Activated CD4-positive, alpha-beta T cell treated with anti-CD3 and anti-CD28 coated beads, Interleukin-2, amount 50 U/mL, for 48 hours (primary cell): Measurements from ENCODE around the gene RIC8A.

Source experiments
- DNase-seq, 2 experiments: peaks; one replicate each; pipeline ENCODE4 v3.0.0-alpha.2; 2020

Gene RIC8A

DNA sequence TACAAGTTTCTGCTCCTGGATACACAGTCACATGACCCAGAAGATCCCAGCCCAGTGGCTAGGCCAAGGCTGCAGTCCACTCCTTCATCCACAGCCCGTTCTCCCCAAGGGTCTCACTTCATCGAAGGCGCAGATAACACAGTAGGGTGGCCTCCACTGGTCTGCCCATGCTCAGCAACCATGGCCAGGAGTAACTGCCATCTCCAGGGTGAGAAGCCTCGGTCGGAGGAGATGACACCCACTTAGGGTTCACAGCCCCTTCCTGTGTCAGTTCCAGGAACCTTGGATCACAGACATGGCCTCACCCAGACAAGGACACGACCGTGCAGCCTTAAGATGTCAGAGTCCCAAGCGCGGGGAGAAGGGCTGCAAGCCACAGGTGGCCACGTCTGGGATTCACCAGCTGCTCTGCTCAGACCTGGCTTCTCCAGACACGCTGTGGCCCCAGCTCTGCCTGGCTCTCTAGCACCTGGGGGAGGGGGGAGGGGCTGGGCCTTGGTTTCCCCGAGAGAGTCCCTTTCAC, 2.9 kb upstream of the RIC8A start:
- no peak for DNase-seq

DNA sequence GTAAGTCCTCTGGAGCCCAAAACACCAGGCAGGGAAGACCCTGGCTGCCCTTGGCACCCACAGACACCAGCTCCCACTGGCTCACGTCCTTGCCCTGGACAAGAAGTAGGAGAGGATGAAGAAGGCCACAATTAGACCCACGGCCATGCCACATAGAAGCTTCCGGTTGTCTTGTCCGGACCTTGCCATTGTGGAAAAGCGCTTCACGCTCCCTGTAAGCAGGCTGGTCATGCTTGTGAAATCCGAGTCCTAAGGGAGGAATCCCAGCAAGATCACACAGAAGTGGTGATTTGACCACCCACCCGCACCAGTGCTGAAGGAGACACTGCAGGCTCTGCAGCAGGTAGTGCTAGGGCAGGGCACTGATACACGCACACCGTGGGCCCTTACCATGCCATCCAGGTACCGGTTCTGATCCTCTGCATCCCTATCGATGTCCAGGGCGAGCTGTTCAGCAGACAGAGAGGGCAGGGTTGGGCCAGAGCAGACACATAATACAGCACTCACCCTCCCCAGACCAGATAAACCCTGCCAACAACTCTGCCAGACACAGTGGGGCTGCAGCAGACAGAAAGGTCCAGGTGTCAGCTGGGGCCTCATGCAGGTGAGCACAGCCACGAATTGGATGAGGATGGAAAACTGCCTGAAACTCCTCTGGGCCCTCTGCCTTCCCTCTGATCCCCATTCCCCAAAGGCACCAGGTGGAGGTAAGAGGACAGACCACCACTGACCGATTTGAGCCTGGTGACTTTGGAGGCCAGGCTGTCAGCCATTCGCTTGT, 2.1 kb upstream of the RIC8A start:
- DNase-seq, result no peak

DNA sequence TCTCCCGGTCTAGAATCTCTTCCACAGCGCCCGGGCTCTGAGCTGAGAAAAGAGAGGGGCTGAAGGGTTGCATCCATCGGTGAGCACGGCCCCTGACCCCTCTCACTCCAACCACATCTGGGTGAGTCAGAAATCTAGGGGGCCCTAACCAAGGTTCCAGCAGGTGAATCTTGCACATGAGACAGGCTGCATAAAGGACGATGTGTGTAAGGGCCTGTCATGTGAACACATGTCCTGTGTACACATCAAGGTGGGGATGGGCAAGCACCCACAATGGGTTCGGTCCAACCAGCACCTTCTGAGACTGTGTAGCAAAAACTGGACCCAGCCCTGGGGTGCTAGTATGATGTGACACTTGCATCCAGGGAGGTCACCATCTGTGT, 1.5 kb upstream of the RIC8A start:
- DNase-seq, result no peak

DNA sequence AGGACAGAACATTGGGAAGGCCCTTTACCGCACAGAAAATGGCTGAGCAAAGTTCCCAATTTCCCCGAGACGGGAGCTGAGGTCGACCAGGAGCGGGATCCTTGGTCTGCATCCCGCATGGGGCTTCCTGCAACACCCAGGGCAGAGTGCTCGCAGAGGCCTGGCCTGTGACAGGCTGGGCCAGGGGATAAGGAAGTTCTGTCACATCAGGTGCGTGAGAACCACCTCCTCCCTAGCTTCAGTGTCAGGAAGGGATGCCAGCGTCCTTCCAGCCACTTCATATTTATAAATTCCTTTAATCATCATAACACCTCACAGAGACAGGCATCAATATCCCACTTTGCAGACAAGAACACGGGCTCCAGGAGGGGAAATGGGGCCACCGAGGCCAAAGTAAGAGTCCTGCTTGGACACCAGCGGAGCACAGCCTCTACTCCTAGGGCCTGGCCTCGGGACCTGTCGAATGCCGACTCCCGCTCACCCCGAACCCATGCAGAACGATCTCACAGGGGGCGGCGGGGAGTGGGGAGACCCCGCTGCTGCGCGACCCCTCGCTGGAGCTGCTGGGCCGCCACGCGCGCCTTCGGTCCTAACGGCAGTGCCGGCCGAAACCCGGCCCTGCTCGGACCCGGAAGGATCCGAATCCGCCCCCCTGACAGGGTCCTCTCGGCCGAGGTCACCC, 841 bp upstream of the RIC8A start:
- DNase-seq, result no peak

DNA sequence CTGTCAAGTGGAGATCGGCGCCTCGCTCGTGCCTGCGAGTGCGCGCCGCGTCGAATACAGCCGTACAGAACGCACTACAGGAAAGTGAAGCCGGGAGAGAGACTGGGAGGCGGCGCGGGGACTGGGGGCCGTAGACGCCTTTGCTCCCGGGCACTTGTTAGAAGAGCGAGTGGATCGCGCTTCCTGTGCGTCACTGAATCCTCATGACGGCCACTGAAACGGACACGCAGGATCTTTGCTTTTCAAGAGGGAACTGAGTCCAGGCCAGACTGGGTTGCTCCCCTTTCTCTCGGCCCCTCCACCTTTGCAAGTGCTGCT, 314 bp downstream of the RIC8A start:
- DNase-seq, result no peak

DNA sequence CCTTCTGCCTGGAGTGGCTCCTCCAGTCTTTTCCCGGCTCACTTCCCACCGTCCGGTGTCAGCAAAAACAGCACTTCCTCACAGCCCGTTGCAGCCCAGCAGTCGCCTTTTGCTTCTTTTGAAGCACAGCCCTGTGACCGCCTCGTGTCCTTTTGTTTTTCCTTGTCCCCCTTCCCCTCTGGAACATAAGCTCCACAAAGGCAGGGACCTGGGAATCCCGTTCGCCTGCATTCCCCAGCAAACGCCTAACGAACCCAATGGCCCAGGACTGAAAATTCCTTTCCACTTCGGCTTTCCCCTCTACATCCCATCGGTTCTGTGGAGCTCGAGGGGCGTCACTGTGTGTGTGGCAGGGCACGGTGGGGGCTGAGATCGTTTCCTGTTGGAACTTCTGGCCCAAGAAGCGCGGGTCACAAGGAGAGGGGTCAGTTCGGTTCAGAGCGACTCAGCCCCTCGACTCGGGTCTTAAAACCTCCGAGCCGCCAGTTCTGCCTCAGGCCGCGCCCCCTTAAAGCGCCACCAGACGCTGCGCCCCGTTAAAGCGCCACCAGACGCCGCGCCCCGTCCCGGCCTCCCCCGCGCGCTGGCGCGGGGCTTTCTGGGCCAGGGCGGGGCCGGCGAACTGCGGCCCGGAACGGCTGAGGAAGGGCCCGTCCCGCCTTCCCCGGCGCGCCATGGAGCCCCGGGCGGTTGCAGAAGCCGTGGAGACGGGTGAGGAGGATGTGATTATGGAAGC, 841 bp downstream of the RIC8A start:
- peak; percentile 79 to 83 for DNase-seq

DNA sequence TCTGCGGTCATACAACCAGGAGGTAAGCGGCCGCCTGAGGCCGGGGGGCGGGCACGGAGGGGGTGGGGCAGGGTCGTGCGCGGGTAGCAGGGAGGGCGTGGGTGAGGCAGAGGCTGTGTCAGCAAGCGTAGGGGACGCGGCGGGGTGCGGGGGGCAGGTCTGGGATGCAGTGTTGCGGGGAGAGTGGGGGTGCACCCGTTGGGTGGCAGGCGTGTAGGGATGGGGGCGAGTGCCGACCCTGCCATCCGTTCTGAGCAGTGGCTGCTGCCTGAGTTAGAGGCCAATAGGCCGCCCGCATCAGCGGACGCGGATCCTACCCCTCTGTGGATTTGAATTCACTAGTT, 1.4 kb downstream of the RIC8A start:
- DNase-seq, result no peak

DNA sequence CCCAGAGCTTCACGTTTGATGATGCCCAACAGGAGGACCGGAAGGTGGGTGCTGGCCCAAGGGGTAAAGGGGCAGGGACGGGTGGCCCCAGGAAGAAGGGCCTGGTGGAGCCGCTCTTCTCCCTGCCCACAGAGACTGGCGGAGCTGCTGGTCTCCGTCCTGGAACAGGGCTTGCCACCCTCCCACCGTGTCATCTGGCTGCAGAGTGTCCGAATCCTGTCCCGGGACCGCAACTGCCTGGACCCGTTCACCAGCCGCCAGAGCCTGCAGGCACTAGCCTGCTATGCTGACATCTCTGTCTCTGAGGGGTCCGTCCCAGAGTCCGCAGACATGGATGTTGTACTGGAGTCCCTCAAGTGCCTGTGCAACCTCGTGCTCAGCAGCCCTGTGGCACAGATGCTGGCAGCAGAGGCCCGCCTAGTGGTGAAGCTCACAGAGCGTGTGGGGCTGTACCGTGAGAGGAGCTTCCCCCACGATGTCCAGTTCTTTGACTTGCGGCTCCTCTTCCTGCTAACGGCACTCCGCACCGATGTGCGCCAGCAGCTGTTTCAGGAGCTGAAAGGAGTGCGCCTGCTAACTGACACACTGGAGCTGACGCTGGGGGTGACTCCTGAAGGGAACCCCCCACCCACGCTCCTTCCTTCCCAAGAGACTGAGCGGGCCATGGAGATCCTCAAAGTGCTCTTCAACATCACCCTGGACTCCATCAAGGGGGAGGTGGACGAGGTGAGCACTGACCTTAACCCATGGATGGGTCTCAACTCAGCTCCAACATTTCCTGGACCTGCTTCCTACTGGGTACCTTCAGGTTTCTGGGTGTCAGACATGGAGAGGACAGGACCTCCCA, 2.0 kb downstream of the RIC8A start:
- DNase-seq, result no peak

DNA sequence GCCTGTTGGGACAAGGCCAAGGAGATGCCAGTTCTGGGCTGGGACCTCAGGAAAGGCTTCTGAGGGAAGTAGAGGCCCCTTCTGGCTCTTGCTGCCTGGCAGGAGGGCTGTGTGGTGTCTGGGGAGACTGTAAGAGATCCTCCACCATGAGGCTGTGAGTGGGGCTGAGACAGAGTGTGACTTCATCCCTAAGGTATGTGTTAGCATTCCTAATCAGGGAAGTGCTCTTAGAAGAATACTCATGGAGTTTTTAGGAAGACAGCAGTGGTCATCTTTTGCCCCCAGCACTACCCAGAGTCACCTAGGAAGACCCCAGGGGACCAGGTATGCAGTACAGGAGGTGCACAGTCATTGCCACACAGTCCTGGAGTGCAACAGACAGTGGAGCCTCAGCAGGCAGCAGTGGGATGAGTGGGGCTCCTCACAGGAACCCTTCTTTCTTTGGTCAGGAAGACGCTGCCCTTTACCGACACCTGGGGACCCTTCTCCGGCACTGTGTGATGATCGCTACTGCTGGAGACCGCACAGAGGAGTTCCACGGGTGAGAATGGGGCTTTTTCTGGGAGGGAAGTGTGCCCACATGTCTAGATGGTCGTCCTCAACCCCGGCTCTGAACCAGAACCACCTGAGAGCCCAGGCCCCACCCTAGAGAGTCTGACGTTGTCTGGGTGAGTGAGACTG, 2.8 kb downstream of the RIC8A start:
- DNase-seq, result no peak

DNA sequence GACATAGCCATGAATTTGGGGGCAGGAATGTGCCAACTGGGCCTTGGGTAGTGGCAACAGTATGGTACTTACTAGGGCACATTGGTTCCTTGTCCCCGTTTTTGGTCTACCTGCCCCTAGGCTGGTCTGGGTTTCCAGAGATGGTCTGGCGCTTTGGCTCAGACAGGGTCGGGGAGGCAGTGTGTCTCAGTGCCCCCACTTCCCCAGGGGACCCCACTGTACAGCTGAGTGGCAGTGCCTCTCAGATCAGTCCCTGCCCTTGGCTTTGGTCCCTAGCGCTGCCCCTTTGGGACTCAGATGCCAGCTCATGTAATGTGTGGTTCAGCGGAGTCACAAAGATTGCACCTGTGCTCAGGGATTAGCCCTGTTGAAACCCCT, 3.3 kb downstream of the RIC8A start:
- DNase-seq, result no peak

DNA sequence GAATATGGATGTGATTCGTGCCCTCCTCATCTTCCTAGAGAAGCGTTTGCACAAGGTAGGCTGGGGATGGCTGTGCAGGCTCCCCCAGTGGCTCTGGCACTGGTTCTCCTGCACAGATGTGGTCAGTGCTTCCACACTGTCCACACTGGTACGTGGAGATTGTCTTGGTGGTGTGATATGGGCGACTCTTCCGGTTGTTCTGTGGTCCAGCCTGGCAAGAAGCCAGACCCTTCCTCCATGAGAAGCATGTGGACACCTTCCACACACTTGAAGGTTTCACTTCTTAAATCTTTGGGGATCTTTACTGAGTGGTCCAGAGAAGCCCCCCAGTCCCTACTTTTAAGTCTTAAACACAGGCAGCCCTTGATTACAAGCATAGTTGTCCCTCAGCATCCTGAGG, 3.8 kb downstream of the RIC8A start:
- DNase-seq, result no peak

DNA sequence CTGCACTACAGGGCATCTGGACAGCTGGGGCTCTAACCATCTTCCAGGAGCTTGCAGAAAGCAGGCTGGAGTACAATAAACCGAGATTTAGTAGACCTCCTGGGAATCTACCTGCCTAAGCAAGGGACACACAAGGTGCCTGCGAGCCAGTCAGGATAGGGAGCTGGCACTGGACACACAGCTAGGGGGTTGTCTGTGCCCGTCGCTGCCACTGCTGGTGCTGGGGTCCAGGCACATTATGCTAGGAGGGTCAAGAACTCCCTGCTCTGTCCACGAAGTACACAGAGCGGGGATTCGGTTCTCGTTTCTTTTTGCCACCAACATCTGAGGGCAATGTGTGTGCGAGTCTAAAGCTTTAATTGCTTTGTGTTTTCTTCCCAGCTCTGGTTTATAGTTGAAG, 4.2 kb downstream of the RIC8A start:
- DNase-seq, result no peak

DNA sequence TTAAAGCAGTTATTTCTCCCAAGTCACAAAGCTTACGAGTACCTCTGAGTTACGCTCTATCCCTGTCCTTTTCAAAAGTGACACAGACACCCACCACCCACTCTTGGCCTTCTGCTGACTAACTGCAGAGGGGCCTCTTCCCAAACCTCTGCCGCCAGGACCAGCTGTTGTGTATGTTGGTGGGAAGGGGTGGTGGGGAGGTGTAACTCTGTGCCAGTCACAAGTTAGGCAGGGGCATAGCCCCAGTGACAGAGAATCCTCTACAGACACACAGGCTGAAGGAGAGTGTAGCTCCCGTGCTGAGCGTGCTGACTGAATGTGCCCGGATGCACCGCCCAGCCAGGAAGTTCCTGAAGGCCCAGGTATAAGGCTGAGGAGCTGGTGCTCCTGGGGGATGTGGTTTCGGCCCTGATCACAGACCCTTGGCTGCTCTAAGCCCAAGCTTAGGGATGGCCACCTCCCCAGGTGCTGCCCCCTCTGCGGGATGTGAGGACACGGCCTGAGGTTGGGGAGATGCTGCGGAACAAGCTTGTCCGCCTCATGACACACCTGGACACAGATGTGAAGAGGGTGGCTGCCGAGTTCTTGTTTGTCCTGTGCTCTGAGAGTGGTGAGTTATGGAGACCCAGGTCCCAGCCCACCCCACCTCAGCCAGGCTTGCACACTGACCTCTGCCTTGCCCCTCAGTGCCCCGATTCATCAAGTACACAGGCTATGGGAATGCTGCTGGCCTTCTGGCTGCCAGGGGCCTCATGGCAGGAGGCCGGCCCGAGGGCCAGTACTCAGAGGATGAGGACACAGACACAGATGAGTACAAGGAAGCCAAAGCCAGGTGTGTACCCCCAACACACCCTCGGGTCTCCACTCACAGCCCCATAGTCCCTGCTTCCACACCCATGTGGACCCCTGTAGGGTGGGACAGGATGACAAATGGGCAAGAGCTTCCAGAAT, 4.9 kb downstream of the RIC8A start:
- no peak for DNase-seq

DNA sequence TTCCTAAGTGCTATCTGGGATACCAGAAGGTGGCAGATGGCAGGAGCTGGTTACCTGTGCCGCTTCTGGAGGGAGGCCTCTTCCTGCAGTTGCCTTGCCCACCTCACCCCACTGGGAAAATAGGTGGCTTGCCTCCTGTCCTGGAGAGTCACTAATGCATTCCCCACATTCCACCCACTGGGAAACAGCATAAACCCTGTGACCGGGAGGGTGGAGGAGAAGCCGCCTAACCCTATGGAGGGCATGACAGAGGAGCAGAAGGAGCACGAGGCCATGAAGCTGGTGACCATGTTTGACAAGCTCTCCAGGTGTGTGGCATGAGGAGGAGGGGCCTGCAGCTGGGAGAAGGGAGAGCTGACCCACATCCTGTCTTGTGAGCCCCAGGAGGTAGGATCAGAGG, 5.6 kb downstream of the RIC8A start:
- DNase-seq, result no peak

DNA sequence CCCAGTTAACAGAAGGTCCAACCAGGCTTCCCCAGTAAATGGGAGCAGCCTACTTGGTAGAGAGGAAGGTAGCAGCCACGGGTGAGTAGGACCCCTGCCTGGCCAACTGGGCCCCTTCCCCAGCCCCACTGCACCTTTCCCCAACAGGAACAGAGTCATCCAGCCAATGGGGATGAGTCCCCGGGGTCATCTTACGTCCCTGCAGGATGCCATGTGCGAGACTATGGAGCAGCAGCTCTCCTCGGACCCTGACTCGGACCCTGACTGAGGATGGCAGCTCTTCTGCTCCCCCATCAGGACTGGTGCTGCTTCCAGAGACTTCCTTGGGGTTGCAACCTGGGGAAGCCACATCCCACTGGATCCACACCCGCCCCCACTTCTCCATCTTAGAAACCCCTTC, 6.6 kb downstream of the RIC8A start:
- no peak for DNase-seq

DNA sequence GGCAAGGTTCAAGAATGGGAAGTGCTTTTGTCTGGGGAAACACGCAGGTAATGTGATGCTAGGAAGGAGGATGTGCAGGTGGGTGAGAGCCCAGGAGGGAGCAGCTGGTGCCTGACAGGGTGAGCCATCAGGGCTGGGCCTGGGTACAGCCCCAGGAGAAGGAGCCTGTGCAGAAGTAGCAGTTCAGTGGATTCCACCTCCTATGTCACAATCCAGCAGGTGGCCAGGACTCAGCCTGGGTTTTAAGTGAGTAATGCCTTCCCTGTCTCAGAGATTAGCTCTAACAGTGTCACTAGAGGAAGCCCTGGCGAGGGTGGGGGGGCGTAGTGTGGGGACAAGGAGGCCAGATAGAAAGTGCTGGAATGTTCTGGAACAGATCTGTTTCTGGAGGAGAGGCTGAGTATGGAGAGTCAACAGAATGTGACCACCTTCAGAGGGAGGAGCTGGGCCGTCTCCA, 8.1 kb downstream of the RIC8A start:
- DNase-seq, result no peak

DNA sequence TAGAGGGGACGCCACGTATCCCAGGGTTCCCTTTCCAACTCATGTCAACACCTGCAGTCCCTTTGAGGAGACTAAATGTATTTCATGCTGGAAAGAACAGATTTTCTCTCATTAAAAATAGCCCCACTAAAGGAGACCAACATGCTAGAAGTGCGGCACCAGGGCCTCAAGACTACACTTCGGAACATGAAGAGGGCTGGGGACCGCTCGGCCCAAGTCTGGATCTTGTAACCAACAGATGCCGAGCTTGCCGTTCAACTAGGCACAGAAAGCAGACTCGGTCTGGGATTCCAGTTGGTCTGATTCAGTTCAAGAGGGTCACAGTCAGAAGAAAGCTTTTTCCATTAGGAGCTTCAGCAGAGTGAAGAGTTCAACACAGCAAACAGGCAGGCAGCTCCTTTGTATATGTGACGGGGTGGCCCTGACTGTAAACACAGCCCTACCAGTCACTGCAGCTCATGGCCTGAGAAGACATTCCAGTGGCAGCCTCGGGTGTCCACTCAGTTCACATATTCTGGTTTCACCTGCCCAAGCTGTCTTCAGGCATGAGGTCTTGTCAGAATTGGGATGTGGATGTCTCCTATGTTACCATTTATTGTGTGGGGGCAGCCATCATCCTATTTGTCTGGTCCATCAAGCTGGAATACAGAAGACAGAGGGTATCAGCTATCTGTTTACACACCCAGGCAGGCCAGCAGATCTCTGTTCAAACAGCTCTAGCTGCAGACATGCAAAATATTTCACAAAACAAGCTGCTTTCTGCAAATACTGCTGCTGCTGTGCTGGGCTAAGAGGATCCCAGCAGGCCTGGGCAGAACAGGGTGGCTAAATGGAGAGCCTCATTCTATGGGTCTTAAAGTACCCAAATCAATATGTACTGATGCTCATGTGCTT, 8.8 kb downstream of the RIC8A start:
- no peak for DNase-seq

DNA sequence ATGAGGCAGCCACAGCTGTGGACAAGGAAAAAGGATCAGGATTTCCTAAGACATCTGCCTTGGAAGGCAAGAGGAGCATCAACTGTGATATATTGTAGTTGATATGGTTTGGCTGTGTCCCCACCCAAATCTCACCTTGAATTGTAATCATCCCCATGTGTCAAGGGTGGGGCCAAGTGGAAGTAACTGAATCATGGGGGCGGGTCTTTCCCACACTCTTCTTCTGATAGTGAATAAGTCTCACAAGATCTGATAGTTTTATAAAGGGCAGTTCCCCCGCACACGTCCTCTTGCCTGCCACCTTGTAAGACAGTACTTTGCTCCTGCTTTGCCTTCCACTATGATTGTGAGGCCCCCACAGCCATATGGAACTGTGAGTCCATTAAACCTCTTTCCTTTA, 10.2 kb downstream of the RIC8A start:
- no peak for DNase-seq

DNA sequence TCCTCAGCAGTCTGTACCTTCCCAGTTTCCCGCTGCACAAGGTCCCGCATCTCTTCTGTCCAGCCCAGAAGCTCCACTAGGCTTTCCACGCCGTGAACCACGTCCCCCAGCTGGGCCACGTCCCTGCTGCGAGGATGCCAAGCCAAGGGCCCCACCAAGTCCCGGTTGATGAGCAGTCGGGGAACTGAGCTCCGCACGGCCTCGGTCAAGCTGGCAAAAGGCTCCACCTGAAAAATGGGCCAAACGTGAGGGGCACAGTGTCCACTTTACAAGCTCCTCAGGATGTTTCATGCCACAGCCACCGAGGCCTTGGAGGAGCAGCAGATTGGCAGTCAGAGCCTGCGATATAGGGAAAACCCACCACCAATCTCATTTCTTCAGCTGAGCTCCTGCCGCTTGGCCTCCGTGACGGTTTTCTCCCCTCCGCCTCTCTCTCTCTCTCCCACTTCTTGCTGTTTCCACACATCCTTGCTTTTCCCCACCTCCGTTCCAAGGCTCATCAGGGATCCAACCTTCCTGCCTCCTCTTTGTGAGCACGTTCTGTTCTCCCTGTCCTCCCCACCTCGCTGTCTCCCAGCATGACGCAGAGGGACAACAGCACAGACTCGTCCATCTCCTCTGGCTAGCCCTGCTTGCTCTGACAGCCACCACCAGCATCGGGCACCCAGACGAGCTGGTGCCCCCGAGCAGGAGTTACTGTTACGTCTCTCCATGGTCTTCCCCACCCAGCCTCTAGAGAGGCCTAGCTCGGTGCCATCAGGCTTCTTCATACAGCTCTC, 11.5 kb downstream of the RIC8A start:
- no peak for DNase-seq
